Measurements from ENCODE around the gene C4A.
A peak's percentile ranks its signal among the peaks of the same experiment; 100 is the strongest.
"Not testable (repeated sequence)": the region's sequence is repeated elsewhere in the genome, so short reads cannot be mapped to it uniquely, and the experiment has no call there.

C4A gene

DNA sequence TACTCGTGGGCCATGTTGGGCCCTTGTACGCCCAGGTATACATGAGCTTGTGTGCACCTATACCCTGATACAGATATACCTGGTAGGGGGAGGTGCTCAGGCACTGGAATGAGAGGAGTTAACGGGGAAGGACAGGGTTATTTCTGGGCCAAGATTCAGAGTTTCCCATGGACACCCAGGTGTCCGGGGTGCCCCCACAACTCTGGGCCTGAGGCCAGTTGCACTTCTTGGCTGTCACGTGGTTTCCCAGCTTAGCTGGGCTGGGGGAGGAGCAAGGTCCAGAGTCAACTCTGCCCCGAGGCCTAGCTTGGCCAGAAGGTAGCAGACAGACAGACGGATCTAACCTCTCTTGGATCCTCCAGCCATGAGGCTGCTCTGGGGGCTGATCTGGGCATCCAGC lies at the start of gene C4A:
C4A (plus strand) TSS at position 314 of the 400 bp plus-strand sequence; CDS start at position 365, 51 bp downstream.
- DNase-seq, result not testable (repeated sequence)

DNA sequence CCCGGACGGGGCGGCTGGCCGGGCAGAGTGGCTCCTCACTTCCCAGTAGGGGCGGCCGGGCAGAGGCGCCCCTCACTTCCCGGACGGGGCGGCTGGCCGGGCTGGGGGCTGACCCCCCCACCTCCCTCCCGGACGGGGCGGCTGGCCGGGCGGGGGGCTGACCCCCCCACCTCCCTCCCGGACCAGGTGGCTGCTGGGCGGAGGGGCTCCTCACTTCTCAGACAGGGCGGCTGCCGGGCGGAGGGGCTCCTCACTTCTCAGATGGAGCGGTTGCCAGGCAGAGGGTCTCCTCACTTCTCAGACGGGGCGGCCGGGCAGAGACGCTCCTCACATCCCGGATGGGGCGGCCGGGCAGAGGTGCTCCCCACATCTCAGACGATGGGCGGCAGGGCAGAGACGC lies 49.7 kb upstream of the C4A start:
- DNase-seq, result not testable (repeated sequence)

DNA sequence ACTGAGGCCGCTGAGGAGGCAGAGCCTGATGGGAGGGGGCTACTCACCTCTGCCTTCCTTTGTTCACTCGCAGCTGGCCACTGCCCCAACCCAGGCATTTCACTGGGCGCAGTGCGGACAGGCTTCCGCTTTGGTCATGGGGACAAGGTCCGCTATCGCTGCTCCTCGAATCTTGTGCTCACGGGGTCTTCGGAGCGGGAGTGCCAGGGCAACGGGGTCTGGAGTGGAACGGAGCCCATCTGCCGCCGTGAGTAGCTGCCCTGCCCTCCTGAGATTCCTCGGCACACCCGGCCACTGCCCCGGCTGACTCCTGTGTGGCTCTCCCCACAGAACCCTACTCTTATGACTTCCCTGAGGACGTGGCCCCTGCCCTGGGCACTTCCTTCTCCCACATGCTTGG lies 48.3 kb upstream of the C4A start:
- DNase-seq, result no peak

DNA sequence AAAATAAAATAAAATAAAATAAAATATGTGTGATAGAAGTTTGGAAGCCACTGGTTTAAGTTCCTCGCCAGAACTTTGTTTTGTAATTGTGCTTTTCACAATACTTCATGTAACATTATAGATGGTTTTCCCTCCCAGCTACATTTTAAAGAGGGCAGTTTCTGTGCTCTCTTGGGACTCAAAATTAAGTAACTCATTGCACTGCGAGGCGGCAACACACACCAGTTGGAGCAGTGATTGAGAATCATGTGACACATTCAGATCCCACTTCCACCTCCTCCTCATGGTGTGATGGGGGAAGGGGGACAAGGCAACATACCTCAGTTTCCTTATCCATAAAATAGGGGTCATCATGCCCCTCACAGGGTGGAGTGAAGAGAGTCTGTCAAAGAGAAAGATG lies 46.8 kb upstream of the C4A start:
- DNase-seq, result no peak

DNA sequence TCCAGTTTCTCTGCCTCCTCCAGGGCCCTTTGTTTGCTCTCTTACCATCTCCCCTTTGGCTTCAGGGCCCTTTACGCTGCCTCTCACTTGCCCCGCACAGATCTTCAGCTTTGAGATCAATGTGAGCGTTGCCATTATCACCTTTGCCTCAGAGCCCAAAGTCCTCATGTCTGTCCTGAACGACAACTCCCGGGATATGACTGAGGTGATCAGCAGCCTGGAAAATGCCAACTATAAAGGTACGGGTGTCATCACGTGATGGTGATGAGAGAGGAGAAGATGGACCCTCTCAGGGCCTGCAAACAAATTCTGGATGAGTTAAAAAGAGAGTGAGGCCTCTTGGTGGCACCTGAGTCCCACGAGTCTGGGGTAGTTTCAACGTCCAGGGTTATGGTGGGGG lies 46.0 kb upstream of the C4A start:
- DNase-seq, result no peak

DNA sequence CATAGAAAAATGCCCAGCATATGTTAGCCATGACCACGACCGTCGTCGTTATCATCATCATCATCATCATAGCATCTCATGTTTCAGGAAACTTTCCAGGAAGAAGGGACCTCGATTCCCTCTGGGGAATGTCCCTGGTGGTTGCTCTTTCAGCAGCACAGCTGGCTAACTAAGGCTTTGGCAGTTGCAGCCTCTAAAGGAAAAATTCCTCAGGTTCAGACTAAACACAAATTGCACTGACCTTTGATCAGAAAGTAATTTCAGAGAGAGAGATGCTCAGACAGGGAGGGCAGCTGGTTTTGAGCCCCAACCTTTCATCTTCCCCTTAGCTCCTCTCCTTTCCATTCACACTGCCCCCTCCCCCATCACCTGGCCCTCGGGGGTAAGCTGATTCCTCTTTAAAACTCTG lies 41.6 kb upstream of the C4A start:
- no peak for DNase-seq

DNA sequence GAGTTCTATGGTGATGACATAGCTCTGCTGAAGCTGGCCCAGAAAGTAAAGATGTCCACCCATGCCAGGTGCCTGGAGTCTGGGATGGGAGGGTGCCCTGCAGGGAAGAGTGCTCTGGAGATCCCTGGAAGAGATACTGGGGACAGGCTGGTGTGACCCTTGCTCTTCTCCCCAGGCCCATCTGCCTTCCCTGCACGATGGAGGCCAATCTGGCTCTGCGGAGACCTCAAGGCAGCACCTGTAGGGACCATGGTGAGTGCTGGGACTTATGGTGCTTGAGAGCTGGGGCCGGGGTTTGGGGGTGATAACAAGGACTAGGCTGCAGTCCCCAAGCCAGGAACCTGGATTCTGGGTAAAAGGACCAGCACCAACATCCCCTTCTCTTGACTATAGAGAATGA lies 38.1 kb upstream of the C4A start:
- DNase-seq, result no peak

DNA sequence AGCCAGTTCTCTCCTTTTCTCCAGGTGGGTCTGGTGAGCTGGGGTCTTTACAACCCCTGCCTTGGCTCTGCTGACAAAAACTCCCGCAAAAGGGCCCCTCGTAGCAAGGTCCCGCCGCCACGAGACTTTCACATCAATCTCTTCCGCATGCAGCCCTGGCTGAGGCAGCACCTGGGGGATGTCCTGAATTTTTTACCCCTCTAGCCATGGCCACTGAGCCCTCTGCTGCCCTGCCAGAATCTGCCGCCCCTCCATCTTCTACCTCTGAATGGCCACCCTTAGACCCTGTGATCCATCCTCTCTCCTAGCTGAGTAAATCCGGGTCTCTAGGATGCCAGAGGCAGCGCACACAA lies 36.7 kb upstream of the C4A start:
- DNase-seq, result no peak

DNA sequence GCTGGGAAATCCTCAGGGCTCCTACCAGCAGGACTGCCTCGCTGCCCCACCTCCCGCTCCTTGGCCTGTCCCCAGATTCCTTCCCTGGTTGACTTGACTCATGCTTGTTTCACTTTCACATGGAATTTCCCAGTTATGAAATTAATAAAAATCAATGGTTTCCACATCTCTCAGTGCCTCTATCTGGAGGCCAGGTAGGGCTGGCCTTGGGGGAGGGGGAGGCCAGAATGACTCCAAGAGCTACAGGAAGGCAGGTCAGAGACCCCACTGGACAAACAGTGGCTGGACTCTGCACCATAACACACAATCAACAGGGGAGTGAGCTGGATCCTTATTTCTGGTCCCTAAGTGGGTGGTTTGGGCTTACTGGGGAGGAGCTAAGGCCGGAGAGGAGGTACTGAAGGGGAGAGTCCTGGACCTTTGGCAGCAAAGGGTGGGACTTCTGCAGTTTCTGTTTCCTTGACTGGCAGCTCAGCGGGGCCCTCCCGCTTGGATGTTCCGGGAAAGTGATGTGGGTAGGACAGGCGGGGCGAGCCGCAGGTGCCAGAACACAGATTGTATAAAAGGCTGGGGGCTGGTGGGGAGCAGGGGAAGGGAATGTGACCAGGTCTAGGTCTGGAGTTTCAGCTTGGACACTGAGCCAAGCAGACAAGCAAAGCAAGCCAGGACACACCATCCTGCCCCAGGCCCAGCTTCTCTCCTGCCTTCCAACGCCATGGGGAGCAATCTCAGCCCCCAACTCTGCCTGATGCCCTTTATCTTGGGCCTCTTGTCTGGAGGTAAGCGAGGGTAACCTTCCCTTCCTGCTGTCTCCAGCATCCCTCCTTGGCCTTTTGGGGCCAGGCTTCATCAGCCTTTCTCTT lies 36.1 kb upstream of the C4A start, which contains the start of gene CFB:
CFB (plus strand) TSS at position 589 of the 863 bp plus-strand sequence; CDS start at position 716, 127 bp downstream.
- DNase-seq, result no peak

DNA sequence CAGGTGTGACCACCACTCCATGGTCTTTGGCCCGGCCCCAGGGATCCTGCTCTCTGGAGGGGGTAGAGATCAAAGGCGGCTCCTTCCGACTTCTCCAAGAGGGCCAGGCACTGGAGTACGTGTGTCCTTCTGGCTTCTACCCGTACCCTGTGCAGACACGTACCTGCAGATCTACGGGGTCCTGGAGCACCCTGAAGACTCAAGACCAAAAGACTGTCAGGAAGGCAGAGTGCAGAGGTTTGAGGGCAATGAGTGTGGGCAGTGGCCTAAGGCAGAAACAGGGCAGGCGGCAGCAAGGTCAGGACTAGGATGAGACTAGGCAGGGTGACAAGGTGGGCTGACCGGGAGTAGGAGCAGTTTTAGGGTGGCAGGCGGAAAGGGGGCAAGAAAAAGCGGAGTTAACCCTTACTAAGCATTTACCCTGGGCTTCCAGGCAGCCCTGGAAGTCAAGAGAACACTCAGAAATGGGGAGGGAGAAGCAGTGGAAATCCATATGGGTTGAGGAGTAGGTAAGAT lies 35.4 kb upstream of the C4A start:
- DNase-seq, result no peak

DNA sequence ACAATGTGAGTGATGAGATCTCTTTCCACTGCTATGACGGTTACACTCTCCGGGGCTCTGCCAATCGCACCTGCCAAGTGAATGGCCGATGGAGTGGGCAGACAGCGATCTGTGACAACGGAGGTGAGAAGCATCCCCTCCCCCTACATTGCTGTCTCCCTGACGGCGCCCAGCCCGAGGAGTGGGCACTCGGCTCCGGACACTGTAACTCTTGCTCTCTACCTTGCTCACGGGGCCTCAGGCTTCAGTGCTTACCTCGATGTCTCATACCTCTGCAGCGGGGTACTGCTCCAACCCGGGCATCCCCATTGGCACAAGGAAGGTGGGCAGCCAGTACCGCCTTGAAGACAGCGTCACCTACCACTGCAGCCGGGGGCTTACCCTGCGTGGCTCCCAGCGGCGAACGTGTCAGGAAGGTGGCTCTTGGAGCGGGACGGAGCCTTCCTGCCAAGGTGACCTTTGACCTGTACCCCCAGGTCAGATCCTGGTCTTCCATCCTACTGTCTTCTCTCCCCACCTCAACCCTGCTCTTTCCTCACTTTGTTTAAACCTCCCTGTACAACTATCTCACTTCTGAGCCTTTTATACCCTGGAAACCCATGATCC lies 34.7 kb upstream of the C4A start:
- DNase-seq, result no peak

DNA sequence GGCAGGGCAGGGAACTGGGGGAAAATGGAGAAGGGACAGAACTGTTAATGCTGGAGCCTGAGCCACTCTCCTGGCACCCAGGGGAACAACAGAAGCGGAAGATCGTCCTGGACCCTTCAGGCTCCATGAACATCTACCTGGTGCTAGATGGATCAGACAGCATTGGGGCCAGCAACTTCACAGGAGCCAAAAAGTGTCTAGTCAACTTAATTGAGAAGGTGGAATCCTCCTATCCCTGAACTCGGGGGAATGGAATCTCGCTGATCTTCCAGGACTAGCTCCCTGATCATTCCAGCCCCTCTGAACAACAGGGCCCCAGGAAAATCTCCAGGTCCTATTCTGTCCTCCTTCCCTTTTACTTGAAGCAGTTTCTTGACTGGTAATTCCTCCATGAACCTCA lies 34.0 kb upstream of the C4A start:
- DNase-seq, result no peak

DNA sequence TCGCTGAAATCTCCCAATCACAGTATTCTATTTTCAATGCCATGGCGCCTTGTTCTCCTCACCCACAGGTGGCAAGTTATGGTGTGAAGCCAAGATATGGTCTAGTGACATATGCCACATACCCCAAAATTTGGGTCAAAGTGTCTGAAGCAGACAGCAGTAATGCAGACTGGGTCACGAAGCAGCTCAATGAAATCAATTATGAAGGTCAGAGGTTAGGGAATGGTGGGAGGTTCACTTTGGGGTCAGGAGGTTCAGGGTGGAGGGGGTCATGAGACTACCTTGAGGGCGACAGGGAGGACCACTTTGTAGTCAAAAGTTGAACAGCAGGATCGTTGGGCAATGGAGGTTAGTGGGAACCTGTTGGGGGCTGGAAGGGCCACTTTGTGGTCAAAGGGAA lies 33.6 kb upstream of the C4A start:
- DNase-seq, result no peak

DNA sequence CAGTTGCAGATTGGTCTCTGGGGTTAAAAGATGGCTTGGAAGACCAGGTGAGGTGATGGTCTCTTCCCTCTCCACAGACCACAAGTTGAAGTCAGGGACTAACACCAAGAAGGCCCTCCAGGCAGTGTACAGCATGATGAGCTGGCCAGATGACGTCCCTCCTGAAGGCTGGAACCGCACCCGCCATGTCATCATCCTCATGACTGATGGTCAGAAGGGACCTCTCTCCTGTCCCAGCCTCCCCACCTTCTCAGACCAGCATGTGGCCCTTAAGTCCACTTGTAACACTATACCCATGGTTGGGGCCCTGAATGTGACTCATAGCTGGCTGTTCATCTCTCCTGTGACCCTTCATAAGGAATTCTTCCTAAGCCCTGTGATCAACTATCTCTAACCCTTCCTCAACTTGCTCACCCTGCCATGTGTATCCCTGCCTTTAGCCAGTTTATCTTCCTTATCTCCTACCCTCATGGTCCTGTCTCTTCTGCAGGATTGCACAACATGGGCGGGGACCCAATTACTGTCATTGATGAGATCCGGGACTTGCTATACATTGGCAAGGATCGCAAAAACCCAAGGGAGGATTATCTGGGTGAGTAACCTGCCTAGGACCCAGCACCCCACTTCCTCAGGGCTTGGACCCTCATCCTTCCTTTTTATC lies 33.0 kb upstream of the C4A start:
- no peak for DNase-seq

DNA sequence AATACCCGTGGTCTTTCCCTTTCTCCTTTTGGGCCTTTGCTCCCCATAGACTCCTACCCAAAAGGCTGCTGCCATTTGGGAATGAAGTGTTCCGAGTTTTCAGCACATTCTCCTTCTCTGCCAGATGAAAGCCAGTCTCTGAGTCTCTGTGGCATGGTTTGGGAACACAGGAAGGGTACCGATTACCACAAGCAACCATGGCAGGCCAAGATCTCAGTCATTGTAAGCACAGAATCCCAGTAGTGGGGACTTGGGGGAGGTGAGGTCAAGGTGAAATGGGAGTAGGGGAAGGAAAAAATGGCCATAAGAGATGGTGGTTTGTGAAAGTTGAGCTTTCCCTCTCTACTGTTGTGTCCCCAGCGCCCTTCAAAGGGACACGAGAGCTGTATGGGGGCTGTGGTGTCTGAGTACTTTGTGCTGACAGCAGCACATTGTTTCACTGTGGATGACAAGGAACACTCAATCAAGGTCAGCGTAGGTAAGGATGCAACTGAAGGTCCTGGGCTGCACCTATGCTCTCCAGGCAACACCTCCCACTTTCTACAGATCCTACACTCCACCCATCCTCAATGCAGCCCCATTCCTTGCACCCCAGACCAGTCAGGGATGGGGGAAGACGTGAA lies 31.8 kb upstream of the C4A start:
- DNase-seq, result no peak

DNA sequence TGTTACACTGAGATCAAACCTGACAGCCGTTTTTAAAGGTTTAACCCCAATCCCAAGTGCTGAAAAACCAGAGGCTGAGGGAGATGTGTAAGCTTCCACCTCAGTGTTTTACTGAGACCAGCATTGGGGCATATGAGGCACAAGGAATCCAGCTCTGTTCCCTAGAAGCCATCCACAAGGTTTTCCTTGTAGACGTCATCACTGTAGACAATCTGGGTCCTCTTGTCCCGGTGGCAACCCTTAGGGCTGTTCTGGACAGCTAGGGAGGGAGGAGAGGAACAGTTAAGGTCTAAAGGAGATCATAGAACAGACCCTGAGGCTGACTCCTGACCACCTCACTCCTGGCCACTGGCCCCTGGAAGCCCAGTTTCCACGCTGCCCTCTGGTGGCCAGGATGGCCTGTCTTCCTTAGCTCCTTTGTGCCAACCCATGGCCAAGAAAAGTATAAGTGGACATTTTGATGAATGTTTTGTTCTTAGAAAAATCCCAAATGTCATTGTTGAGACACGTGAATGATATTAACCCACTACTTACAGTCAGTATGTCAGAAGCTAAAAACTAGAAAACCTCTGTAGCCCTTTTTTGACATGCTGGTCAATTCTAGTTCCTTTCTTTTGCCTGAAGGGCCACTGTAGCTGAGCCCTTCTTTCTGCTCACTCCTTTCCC lies 29.6 kb upstream of the C4A start:
- DNase-seq, result peak; percentile 46

DNA sequence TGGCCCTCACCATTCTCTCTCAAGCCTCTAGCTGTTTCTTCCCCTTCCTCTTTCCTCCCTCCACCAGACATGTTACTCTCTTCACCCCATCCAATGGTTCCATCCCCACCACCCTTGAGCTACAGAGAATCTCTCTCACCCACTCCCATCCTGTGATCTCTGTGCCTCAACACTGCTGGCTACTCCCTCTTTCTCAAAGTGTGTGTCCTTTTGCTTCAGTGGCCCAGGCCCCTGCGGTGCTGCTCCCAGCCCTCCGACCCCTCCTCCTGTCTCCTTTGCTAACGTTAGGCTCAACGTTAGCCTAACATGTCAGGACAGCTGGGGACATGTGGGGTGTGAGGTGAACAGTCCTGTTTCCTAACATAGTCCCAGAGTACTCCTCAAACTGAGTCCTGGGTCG lies 29.0 kb upstream of the C4A start:
- no peak for DNase-seq

DNA sequence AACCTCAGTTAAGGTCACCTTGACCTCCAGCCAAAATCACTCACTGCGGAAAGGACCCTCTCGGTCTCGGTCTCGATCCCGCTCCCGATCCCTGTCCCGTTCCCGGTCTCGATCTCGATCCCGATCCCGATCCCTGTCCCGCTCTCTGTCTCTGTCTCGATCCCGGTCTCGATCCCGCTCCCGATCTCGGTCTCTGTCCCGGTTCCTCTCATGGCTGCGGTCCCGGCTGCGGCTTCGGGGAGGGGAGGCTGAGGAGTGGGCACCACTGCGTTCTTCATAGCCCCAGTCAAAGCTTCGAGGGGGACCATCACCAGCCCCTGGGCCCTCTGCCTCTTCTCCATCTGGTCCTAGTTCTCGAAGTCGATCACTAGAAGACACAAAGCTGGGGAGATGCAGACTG lies 27.3 kb upstream of the C4A start:
- DNase-seq, result no peak

DNA sequence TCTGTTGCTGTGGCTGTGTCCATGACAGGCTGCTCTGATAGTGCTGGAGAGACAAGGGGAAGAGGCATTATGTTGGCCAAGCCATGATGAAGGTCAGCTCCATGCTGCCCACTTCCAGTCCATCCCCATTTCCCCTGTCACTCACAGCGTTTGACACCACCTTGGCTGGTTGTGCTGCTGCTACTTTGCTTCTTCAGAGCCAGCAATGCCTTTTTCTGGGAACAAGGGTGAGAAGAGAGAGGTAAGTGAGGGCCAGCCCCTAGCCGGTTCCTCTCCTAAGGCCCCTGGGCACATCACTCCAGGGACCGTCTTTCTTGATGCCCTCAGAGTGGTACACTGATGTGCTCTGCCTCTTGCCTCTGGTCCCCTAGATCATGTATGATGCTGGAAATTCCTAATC lies 25.1 kb upstream of the C4A start:
- no peak for DNase-seq

DNA sequence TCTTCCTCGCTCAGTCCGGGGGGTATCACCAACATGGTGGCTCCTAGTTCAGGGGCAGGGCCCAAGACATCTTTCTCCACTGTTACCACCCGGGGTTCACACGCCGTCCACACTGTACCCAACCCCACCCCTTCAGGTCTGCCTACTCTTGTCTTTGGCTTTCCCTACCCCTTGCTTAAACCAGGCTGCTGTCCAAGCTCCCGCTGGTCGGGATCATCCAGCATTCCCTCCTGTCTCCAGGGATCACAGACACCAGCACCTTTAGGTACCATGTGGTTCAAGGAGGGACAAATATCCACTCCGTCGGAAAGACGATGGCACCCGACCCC lies 23.5 kb upstream of the C4A start:
- no peak for DNase-seq

DNA sequence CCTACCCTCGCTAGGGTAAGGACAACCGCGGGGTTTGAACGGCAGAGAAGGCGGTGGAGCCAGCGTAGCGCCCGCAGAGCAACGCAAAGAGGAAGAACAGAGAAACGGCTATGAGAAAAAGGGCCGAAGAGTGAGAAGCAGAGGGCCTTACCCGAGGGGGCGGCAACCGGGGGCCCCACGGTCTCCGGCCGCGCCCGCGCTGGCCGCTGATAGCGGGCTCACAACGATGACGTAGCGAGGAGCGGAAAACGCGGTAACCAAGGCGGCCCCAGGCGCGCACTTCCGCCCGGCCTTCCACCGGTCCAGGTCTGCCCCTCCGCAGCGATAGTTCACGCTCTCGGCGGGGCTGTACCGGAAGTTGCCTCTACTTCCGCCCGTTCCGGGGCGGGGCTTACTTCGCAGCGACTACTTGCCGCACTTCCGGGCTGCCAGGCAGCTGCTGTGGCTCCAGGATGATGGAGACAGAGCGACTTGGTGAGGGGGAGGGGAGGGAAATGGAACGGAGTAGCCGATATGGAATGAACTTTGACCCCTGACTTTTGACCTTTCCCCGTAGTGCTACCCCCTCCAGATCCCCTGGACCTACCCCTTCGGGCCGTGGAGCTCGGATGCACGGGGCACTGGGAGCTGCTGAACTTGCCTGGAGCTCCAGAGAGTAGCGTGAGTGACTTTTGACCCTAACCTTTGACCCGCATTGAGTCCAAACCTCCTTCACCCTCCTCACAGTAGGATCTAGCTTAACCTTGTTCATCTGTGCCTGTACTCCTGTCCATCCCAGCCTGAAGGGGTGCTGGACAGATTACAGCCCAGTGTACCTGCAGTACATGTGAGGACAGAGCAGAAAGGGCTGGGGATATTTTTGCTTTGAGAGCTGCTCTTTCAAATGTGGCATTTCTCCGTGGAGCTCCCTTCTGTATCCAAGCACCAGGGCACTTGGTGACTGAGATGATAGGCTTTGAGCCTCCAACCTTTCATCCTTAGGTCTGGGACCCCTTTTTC lies 22.8 kb upstream of the C4A start, which contains the start of the genes NELFE and SKIC2:
NELFE (minus strand) TSS at position 231 of the 999 bp plus-strand sequence. CDS start 525 bp downstream, outside the sequence.
SKIC2 (plus strand) TSS at position 435 of the 999 bp plus-strand sequence; CDS start at position 453, 18 bp downstream.
- DNase-seq, result peak; percentile 98

All from CD4-positive, alpha-beta T cell treated with Interleukin-6 for 4 hours (primary cell).